Cerebellar cortex (tissue), 1 donor: ENCODE results near the gene MYT1.
A peak's percentile ranks its signal among the peaks of the same experiment; 100 is the strongest.
"Not testable (repeated sequence)": the region's sequence is repeated elsewhere in the genome, so short reads cannot be mapped to it uniquely, and the experiment has no call there.

ENCODE experiments used
- DNase-seq: peaks from one replicate; pipeline ENCODE4 v3.0.0-alpha.2; 2015; ENCODE audit warnings: low spot score

MYT1 gene

GRCh38 chr20:64266988-64267387, 102.7 kb downstream of the MYT1 start:
- no peak for DNase-seq

- DNase-seq: no peak
Observed at GRCh38 chr20:64268174-64268573, 103.9 kb downstream of the MYT1 start.

GRCh38 chr20:64269604-64270411, 105.6 kb downstream of the MYT1 start:
- no peak for DNase-seq

GRCh38 chr20:64271636-64272035, 107.4 kb downstream of the MYT1 start:
- no peak for DNase-seq

- no peak for DNase-seq
Observed at GRCh38 chr20:64273109-64273508, 108.9 kb downstream of the MYT1 start.

- DNase-seq: no peak
Observed at GRCh38 chr20:64276817-64277216, 112.6 kb downstream of the MYT1 start.

GRCh38 chr20:64277571-64278316, 113.5 kb downstream of the MYT1 start:
- no peak for DNase-seq

- no peak for DNase-seq
Observed at GRCh38 chr20:64278317-64278681, 114.0 kb downstream of the MYT1 start.

- no peak for DNase-seq
Observed at GRCh38 chr20:64279826-64280459, 115.7 kb downstream of the MYT1 start.

GRCh38 chr20:64280460-64280843, 116.2 kb downstream of the MYT1 start:
- DNase-seq: no peak

GRCh38 chr20:64283646-64284045, 119.4 kb downstream of the MYT1 start:
- no peak for DNase-seq

- peak; percentile 71 for DNase-seq
Observed at GRCh38 chr20:64285579-64286446, 121.6 kb downstream of the MYT1 start.

- not testable (repeated sequence) for DNase-seq
Observed at GRCh38 chr20:64286447-64287263, 122.4 kb downstream of the MYT1 start.

- DNase-seq: not testable (repeated sequence)
Observed at GRCh38 chr20:64287264-64287590, 123.0 kb downstream of the MYT1 start.
